ENCODE measurements around the gene LEPR. TPM values are rescaled to one million over a fixed set of nuclear protein-coding genes. Genes with fewer than 3 reads are reported as not detected.

Gene LEPR
- total and polyA plus RNA-seq, 2 experiments from 2014 or later: 8.7 to 11.0 TPM

GRCh38 chr1:65425697-65426096, 5.2 kb downstream of the LEPR start:
- H3K9me2 ChIP-seq (ENCODE audit: insufficient read depth): no peaks in the 10 kb centered on the region
- H3K9me3 ChIP-seq (ENCODE audit: low read depth): no peaks in the 10 kb centered on the region
- H3F3A ChIP-seq (ENCODE audit: insufficient read depth): peaks cover 71% of the 10 kb centered on the region
- peak overlapping the region; percentile 68 for H3K9ac ChIP-seq
- peaks cover 57% of the 10 kb centered on the region for H3K4me1 ChIP-seq (ENCODE audit: insufficient read depth)
- H4K20me1 ChIP-seq (ENCODE audit: insufficient read depth): no peaks in the 10 kb centered on the region
- no peak for TF ChIP-seq EZH2phosphoT487 (IDR thresholded peaks at IDR 0.05; ENCODE audit: insufficient read depth, low read depth)
- TF ChIP-seq EZH2 (IDR thresholded peaks at IDR 0.05; ENCODE audit: insufficient read depth, poor library complexity, severe bottlenecking): no peak
- WGBS, 2 experiments (ENCODE audit: low coverage in 1 of 2, low lambda C conversion rate in 2 of 2, missing lambda C conversion rate in 2 of 2): 53 to 58% methylated on average over 3 of the region's 3 CpGs
- H2AFZ ChIP-seq: 0 out of 2 replicates have a peak overlapping the region, but pooled peaks have one; percentile 20
- DNase-seq: peak; percentile 90
- H3K36me3 ChIP-seq (ENCODE audit: low read depth): peaks cover 26% of the 10 kb centered on the region
- H3K27me3 ChIP-seq (replicated peaks; ENCODE audit: insufficient read depth): no peaks in the 10 kb centered on the region
- H3K4me3 ChIP-seq: 0 out of 2 replicates have a peak overlapping the region, but pooled peaks have one; percentile 6
- H3K27ac ChIP-seq: peak overlapping the region; percentile 87
- in situ Hi-C loops (cut with MboI): no loop called here
- H3K79me2 ChIP-seq (ENCODE audit: insufficient read depth): peaks cover 75% of the 10 kb centered on the region
- H3K4me2 ChIP-seq (ENCODE audit: unreplicated experiment): peak overlapping the region; percentile 67

- H3K9me3 ChIP-seq (ENCODE audit: low read depth): no peaks in the 10 kb centered on the region
- peaks cover 48% of the 10 kb centered on the region for H3K36me3 ChIP-seq (ENCODE audit: low read depth)
- H3K79me2 ChIP-seq (ENCODE audit: insufficient read depth): peaks cover 72% of the 10 kb centered on the region
- no peak overlapping the region for H2AFZ ChIP-seq
- no peaks in the 10 kb centered on the region for H3K9me2 ChIP-seq (ENCODE audit: insufficient read depth)
- H3K4me3 ChIP-seq: no peak overlapping the region
- DNase-seq: no peak
- H3K27ac ChIP-seq: peak overlapping the region; percentile 93; the same call in 1 of the 2 replicates
- in situ Hi-C loops (cut with MboI): no loop called here
- peaks cover 46% of the 10 kb centered on the region for H3K4me1 ChIP-seq (ENCODE audit: insufficient read depth)
- H4K20me1 ChIP-seq (ENCODE audit: insufficient read depth): no peaks in the 10 kb centered on the region
- TF ChIP-seq EZH2phosphoT487 (IDR thresholded peaks at IDR 0.05; ENCODE audit: insufficient read depth, low read depth): no peak
- no peak for TF ChIP-seq EZH2 (IDR thresholded peaks at IDR 0.05; ENCODE audit: insufficient read depth, poor library complexity, severe bottlenecking)
- H3F3A ChIP-seq (ENCODE audit: insufficient read depth): peaks cover 50% of the 10 kb centered on the region
- no peak overlapping the region for H3K4me2 ChIP-seq (ENCODE audit: unreplicated experiment)
- WGBS, 2 experiments (ENCODE audit: low coverage in 1 of 2, low lambda C conversion rate in 2 of 2, missing lambda C conversion rate in 2 of 2): 96% methylated on average over 2 of the region's 2 CpGs
- no peak overlapping the region for H3K9ac ChIP-seq
- no peaks in the 10 kb centered on the region for H3K27me3 ChIP-seq (replicated peaks; ENCODE audit: insufficient read depth)
Observed at GRCh38 chr1:65429078-65429477, 8.6 kb downstream of the LEPR start.

GRCh38 chr1:65429806-65430205, 9.3 kb downstream of the LEPR start:
- no peaks in the 10 kb centered on the region for H3K9me3 ChIP-seq (ENCODE audit: low read depth)
- WGBS, 2 experiments (ENCODE audit: low coverage in 1 of 2, low lambda C conversion rate in 2 of 2, missing lambda C conversion rate in 2 of 2): 33 to 35% methylated on average over 7 of the region's 7 CpGs
- DNase-seq: peak; percentile 85
- peak overlapping the region; percentile 35; the same call in 1 of the 2 replicates for H2AFZ ChIP-seq
- H4K20me1 ChIP-seq (ENCODE audit: insufficient read depth): no peaks in the 10 kb centered on the region
- H3K36me3 ChIP-seq (ENCODE audit: low read depth): peaks cover 48% of the 10 kb centered on the region
- H3K9me2 ChIP-seq (ENCODE audit: insufficient read depth): no peaks in the 10 kb centered on the region
- H3K4me1 ChIP-seq (ENCODE audit: insufficient read depth): peaks cover 42% of the 10 kb centered on the region
- H3K4me2 ChIP-seq (ENCODE audit: unreplicated experiment): peak overlapping the region; percentile 73
- no peaks in the 10 kb centered on the region for H3K27me3 ChIP-seq (replicated peaks; ENCODE audit: insufficient read depth)
- H3K79me2 ChIP-seq (ENCODE audit: insufficient read depth): peaks cover 72% of the 10 kb centered on the region
- H3K4me3 ChIP-seq: peak overlapping the region; percentile 46
- in situ Hi-C loops (cut with MboI): no loop called here
- peaks cover 43% of the 10 kb centered on the region for H3F3A ChIP-seq (ENCODE audit: insufficient read depth)
- peak overlapping the region; percentile 93 for H3K27ac ChIP-seq
- H3K9ac ChIP-seq: peak overlapping the region; percentile 75
- TF ChIP-seq EZH2phosphoT487 (IDR thresholded peaks at IDR 0.05; ENCODE audit: insufficient read depth, low read depth) (no peak), EZH2 (IDR thresholded peaks at IDR 0.05; ENCODE audit: insufficient read depth, poor library complexity, severe bottlenecking) (no peak)

GRCh38 chr1:65431111-65431705, 10.7 kb downstream of the LEPR start:
- H3K4me3 ChIP-seq: no peak overlapping the region
- H2AFZ ChIP-seq: no peak overlapping the region
- peak overlapping the region; percentile 73 for H3K4me2 ChIP-seq (ENCODE audit: unreplicated experiment)
- DNase-seq: peak; percentile 70
- H3K36me3 ChIP-seq (ENCODE audit: low read depth): peaks cover 41% of the 10 kb centered on the region
- H3K79me2 ChIP-seq (ENCODE audit: insufficient read depth): peaks cover 61% of the 10 kb centered on the region
- TF ChIP-seq EZH2 (IDR thresholded peaks at IDR 0.05; ENCODE audit: insufficient read depth, poor library complexity, severe bottlenecking) (no peak), EZH2phosphoT487 (IDR thresholded peaks at IDR 0.05; ENCODE audit: insufficient read depth, low read depth) (no peak)
- no peaks in the 10 kb centered on the region for H3K9me3 ChIP-seq (ENCODE audit: low read depth)
- H3K9ac ChIP-seq: no peak overlapping the region
- no peaks in the 10 kb centered on the region for H3K27me3 ChIP-seq (replicated peaks; ENCODE audit: insufficient read depth)
- peaks cover 37% of the 10 kb centered on the region for H3K4me1 ChIP-seq (ENCODE audit: insufficient read depth)
- peak overlapping the region; percentile 93 for H3K27ac ChIP-seq
- whole genome bisulfite sequencing, 2 experiments (ENCODE audit: low coverage in 1 of 2, low lambda C conversion rate in 2 of 2, missing lambda C conversion rate in 2 of 2): 38 to 58% methylated on average over 1 of the region's 1 CpG
- in situ Hi-C loops (cut with MboI): no loop called here
- H3K9me2 ChIP-seq (ENCODE audit: insufficient read depth): no peaks in the 10 kb centered on the region
- peaks cover 39% of the 10 kb centered on the region for H3F3A ChIP-seq (ENCODE audit: insufficient read depth)
- no peaks in the 10 kb centered on the region for H4K20me1 ChIP-seq (ENCODE audit: insufficient read depth)
